K562 (cell line): ENCODE results near the gene RNF214.
"Not testable (repeated sequence)": the region's sequence is repeated elsewhere in the genome, so short reads cannot be mapped to it uniquely, and the experiment has no call there.

Experiments
- ETV6 ChIP-seq, 3 experiments: fragments of 150-350 bp in 1 of 3; sonication (generic) in 1 of 3; formaldehyde crosslinking in 1 of 3; IDR thresholded peaks; 2 replicates each; pipeline versions ENCODE4 v1.6.1 to v1.8.0; 2014 to 2022; ENCODE audit warnings: borderline replicate concordance in 2 of 3, low read depth in 2 of 3, antibody characterized with exemption in 1 of 3, low read length in 1 of 3, mild to moderate bottlenecking in 1 of 3, missing genetic modification reagents in 1 of 3
- GABPA ChIP-seq: fragments of 200-800 bp; sonication (Bioruptor generic); conservative IDR thresholded peaks from 2 replicates; pipeline ENCODE4 v1.6.1; 2016; ENCODE audit warnings: low read depth, missing genetic modification characterization, missing compliant biosample characterization
- MAX ChIP-seq: sonication (generic); formaldehyde crosslinking; IDR thresholded peaks from 2 replicates; pipeline ENCODE4 v1.9.0; 2022; ENCODE audit warnings: mild to moderate bottlenecking, missing genetic modification reagents
- NR2C2 ChIP-seq, 2 experiments: fragments of 200-800 bp in 1 of 2; sonication (Bioruptor generic) in 1 of 2; sonication (generic) in 1 of 2; formaldehyde crosslinking in 1 of 2; IDR thresholded peaks; 2 replicates each; pipeline versions ENCODE4 v1.6.1 to v1.8.0; 2016 to 2022; ENCODE audit warnings: mild to moderate bottlenecking in 1 of 2, missing compliant biosample characterization in 1 of 2, missing genetic modification characterization in 1 of 2, missing genetic modification reagents in 1 of 2
- NR3C1 ChIP-seq: sonication (generic); formaldehyde crosslinking; IDR thresholded peaks from 2 replicates; pipeline ENCODE4 v1.8.1; 2022; ENCODE audit warnings: missing genetic modification reagents
- RBBP5 ChIP-seq: fragments of 200-600 bp; sonication (generic); IDR thresholded peaks from 2 replicates; pipeline ENCODE4 v1.6.1; 2012; ENCODE audit warnings: borderline replicate concordance, mild to moderate bottlenecking, low read length, control low read depth, inconsistent platforms; ENCODE audit not compliant: insufficient read depth, poor library complexity, severe bottlenecking
- TAF1 ChIP-seq: IDR thresholded peaks from 2 replicates; pipeline ENCODE4 v1.6.1; 2011; ENCODE audit warnings: mild to moderate bottlenecking, low read length, moderate library complexity; ENCODE audit not compliant: insufficient read depth, control insufficient read depth, severe bottlenecking; ENCODE audit errors: extremely low read depth
- TEAD2 ChIP-seq: fragments of 450-650 bp; IDR thresholded peaks from 2 replicates; pipeline ENCODE4 v1.6.1; 2016; ENCODE audit warnings: missing genetic modification characterization, control low read depth, missing compliant biosample characterization
- ZNF184 ChIP-seq: sonication (generic); formaldehyde crosslinking; IDR thresholded peaks from 2 replicates; pipeline ENCODE4 v1.5.0; 2020; ENCODE audit warnings: missing genetic modification reagents
- ZNF212 ChIP-seq: fragments of 450-650 bp; formaldehyde crosslinking; IDR thresholded peaks from 2 replicates; pipeline ENCODE4 v1.4.0; 2020; ENCODE audit warnings: mild to moderate bottlenecking
- TF ChIP-seq, protein P1 (sequence below), 3 experiments: IDR thresholded peaks in 2 of 3; conservative IDR thresholded peaks in 1 of 3; 2 replicates each; pipeline ENCODE4 v1.5.1; 2011 to 2012; ENCODE audit warnings: low read length in 3 of 3, mild to moderate bottlenecking in 3 of 3, control low read depth in 2 of 3, improper control_type of control experiment in 1 of 3, inconsistent platforms in 1 of 3, low read depth in 1 of 3, mixed read lengths in 1 of 3, moderate library complexity in 1 of 3; ENCODE audit not compliant: insufficient read depth in 2 of 3
- TF ChIP-seq, protein P2 (sequence below): sonication (generic); formaldehyde crosslinking; IDR thresholded peaks from 2 replicates; pipeline ENCODE4 v1.8.1; 2023; ENCODE audit warnings: mild to moderate bottlenecking, missing genetic modification reagents
- TF ChIP-seq, protein P3 (sequence below): fragments of 250-450 bp; sonication (Bioruptor Pico); IDR thresholded peaks from 2 replicates; pipeline ENCODE4 v1.8.0; 2022; ENCODE audit warnings: inconsistent platforms, mild to moderate bottlenecking, moderate library complexity, borderline replicate concordance

GRCh38 chr11:117264624-117265323 lies 32.3 kb downstream of the RNF214 start:
- TF ChIP-seq TEAD2 (tag); NR3C1 (CRISPR knock-in tag); NR2C2 (CRISPR knock-in tag; IDR thresholded peaks at IDR 0.05); NR2C2 (tag; IDR thresholded peaks at IDR 0.05); ZNF184 (CRISPR knock-in tag); RBBP5; TAF1; ETV6 (IDR thresholded peaks at IDR 0.05; ENCODE audit: borderline replicate concordance in 1 of 2, low read depth in 2 of 2, low read length in 1 of 2); ETV6 (CRISPR knock-in tag; IDR thresholded peaks at IDR 0.05; ENCODE audit: borderline replicate concordance); MAX (CRISPR knock-in tag); ZNF212 (CRISPR knock-in tag); GABPA (tag): not testable (repeated sequence)
- TF ChIP-seq, protein P1, sequence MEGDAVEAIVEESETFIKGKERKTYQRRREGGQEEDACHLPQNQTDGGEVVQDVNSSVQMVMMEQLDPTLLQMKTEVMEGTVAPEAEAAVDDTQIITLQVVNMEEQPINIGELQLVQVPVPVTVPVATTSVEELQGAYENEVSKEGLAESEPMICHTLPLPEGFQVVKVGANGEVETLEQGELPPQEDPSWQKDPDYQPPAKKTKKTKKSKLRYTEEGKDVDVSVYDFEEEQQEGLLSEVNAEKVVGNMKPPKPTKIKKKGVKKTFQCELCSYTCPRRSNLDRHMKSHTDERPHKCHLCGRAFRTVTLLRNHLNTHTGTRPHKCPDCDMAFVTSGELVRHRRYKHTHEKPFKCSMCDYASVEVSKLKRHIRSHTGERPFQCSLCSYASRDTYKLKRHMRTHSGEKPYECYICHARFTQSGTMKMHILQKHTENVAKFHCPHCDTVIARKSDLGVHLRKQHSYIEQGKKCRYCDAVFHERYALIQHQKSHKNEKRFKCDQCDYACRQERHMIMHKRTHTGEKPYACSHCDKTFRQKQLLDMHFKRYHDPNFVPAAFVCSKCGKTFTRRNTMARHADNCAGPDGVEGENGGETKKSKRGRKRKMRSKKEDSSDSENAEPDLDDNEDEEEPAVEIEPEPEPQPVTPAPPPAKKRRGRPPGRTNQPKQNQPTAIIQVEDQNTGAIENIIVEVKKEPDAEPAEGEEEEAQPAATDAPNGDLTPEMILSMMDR (IDR thresholded peaks at IDR 0.05 in 2 of 3, conservative IDR thresholded peaks at IDR 0.05 in 1 of 3; ENCODE audit: insufficient read depth in 2 of 3, low read depth in 1 of 3, low read length in 3 of 3), result not testable (repeated sequence)
- TF ChIP-seq, protein P2, sequence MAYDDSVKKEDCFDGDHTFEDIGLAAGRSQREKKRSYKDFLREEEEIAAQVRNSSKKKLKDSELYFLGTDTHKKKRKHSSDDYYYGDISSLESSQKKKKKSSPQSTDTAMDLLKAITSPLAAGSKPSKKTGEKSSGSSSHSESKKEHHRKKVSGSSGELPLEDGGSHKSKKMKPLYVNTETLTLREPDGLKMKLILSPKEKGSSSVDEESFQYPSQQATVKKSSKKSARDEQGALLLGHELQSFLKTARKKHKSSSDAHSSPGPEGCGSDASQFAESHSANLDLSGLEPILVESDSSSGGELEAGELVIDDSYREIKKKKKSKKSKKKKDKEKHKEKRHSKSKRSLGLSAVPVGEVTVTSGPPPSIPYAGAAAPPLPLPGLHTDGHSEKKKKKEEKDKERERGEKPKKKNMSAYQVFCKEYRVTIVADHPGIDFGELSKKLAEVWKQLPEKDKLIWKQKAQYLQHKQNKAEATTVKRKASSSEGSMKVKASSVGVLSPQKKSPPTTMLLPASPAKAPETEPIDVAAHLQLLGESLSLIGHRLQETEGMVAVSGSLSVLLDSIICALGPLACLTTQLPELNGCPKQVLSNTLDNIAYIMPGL (CRISPR knock-in tag), result not testable (repeated sequence)
- TF ChIP-seq, protein P3, sequence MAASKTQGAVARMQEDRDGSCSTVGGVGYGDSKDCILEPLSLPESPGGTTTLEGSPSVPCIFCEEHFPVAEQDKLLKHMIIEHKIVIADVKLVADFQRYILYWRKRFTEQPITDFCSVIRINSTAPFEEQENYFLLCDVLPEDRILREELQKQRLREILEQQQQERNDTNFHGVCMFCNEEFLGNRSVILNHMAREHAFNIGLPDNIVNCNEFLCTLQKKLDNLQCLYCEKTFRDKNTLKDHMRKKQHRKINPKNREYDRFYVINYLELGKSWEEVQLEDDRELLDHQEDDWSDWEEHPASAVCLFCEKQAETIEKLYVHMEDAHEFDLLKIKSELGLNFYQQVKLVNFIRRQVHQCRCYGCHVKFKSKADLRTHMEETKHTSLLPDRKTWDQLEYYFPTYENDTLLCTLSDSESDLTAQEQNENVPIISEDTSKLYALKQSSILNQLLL (CRISPR knock-in tag), result not testable (repeated sequence)
